T-cell (primary cell): ENCODE results near the gene RNF214. TPM values are rescaled to one million over a fixed set of nuclear protein-coding genes. Genes with fewer than 3 reads are reported as not detected.

Experiments used
- ATAC-seq, 4 experiments: fragments of 200-7000 bp in 3 of 4; fragments of 150-1000 bp in 1 of 4; cut with Tn5 transposase; replicated peaks in 1 of 4; 1 replicate in 3 of 4; 2 replicates in 1 of 4; pipeline ENCODE4 v1.10.0; 2021; ENCODE audit warnings: moderate library complexity in 3 of 4, mild to moderate bottlenecking in 2 of 4, moderate number of reproducible peaks in 1 of 4
- CTCF ChIA-PET, 2 donors: fragments of 300-600 bp; sonication (Branson Sonifier 250); formaldehyde crosslinking; loops; one replicate each; lab custom pipeline; 2022; ENCODE audit warnings: antibody characterized with exemption in 2 of 2; lab: Charles Lee
- POLR2A ChIA-PET, 2 donors: fragments of 300-600 bp; sonication (Branson Sonifier 250); formaldehyde crosslinking; loops; one replicate each; lab custom pipeline; 2022; ENCODE audit warnings: antibody characterized with exemption in 2 of 2; lab: Charles Lee
- DNase-seq, 35 experiments: peaks; one replicate each; pipeline versions ENCODE4 v3.0.0 to v3.0.0-alpha.2; 2013 to 2023
- H3K27ac ChIP-seq: one replicate; pipeline ENCODE4 v1.5.1; 2013; ENCODE audit warnings: low read length
- H3K27me3 ChIP-seq, 2 experiments: replicated peaks in 1 of 2; 1 replicate in 1 of 2; 2 replicates in 1 of 2; pipeline versions ENCODE4 v1.6.1 to v1.7.0; 2013; ENCODE audit warnings: low read length in 1 of 2, mixed read lengths in 1 of 2; ENCODE audit not compliant: control insufficient read depth in 2 of 2, insufficient read depth in 2 of 2; ENCODE audit errors: extremely low read depth in 1 of 2
- H3K36me3 ChIP-seq, 2 donors: 1 replicate in 1 of 2; 2 replicates in 1 of 2; pipeline versions ENCODE4 v1.6.1 to v1.7.0; 2013; ENCODE audit warnings: low read length in 1 of 2; ENCODE audit not compliant: control insufficient read depth in 2 of 2, insufficient read depth in 1 of 2; ENCODE audit errors: extremely low read depth in 1 of 2
- H3K4me1 ChIP-seq, 2 experiments: 1 replicate in 1 of 2; 2 replicates in 1 of 2; pipeline versions ENCODE4 v1.6.1 to v1.7.0; 2013; ENCODE audit warnings: low read length in 2 of 2, mixed read lengths in 1 of 2; ENCODE audit not compliant: insufficient read depth in 2 of 2, control insufficient read depth in 1 of 2; ENCODE audit errors: extremely low read depth in 1 of 2
- H3K4me3 ChIP-seq, 2 donors: 1 replicate in 1 of 2; 2 replicates in 1 of 2; pipeline versions ENCODE4 v1.5.1 to v1.7.0; 2013; ENCODE audit warnings: mild to moderate bottlenecking in 2 of 2, low read length in 1 of 2, moderate library complexity in 1 of 2; ENCODE audit not compliant: control insufficient read depth in 1 of 2; ENCODE audit errors: extremely low read depth in 1 of 2
- H3K9me3 ChIP-seq: 2 replicates; pipeline ENCODE4 v1.7.0; 2013
- H3K27ac Mint-ChIP-seq, 2 donors: one replicate each; pipeline ENCODE4 v1.8.0; 2020 to 2021; ENCODE audit warnings: mild to moderate bottlenecking in 2 of 2, mixed read lengths in 2 of 2
- H3K27me3 Mint-ChIP-seq, 2 donors: one replicate each; pipeline ENCODE4 v1.8.0; 2021 to 2022; ENCODE audit warnings: mixed read lengths in 2 of 2
- H3K36me3 Mint-ChIP-seq: one replicate; pipeline ENCODE4 v1.8.0; 2021; ENCODE audit warnings: mixed read lengths
- H3K4me1 Mint-ChIP-seq, 3 donors: one replicate each; pipeline ENCODE4 v1.8.0; 2020 to 2022; ENCODE audit warnings: mixed read lengths in 3 of 3, mild to moderate bottlenecking in 1 of 3
- H3K4me3 Mint-ChIP-seq, 3 donors: one replicate each; pipeline ENCODE4 v1.8.0; 2020 to 2022; ENCODE audit warnings: mild to moderate bottlenecking in 3 of 3, mixed read lengths in 3 of 3, moderate library complexity in 3 of 3
- H3K9me3 Mint-ChIP-seq, 3 donors: one replicate each; pipeline ENCODE4 v1.8.0; 2020 to 2022; ENCODE audit warnings: mixed read lengths in 3 of 3
- WGBS: methylation state at CpG from one replicate; pipeline ENCODE4 v1.1.5; 2013; ENCODE audit warnings: missing lambda C conversion rate; ENCODE audit not compliant: insufficient coverage; 5-methylcytosine and 5-hydroxymethylcytosine counted together
- total RNA-seq, 35 experiments: library from RNA in 6 of 35; stranded (reverse) in 6 of 35; fragments of 120-200 nt in 1 of 35; gene quantifications; one replicate each; pipeline versions ENCODE4 v1.2.1 to v1.2.4 and lab custom pipeline; 2013 to 2026

RNF214 gene
- total RNA-seq, 5 donors from 2014 or later (not counting 1 experiment from before 2014, with no cell fraction given) = 21.6 to 31.7 (median 30.5) TPM

GRCh38 chr11:117289795-117290194 is 57.3 kb downstream of the RNF214 start:
- H3K27ac ChIP-seq = no peak overlapping the region
- no peak overlapping the region for H3K27ac Mint-ChIP-seq
- no peaks in the 10 kb centered on the region for H3K9me3 Mint-ChIP-seq
- no peaks in the 10 kb centered on the region for H3K27me3 Mint-ChIP-seq
- no CpG with 5 or more reads among the region's 1 CpG for WGBS
- DNase-seq (no peak), ATAC-seq (no peak)
- H3K36me3 ChIP-seq = peaks cover 11 to 22% of the 10 kb centered on the region in 2 donors
- peaks cover 53% of the 10 kb centered on the region for H3K36me3 Mint-ChIP-seq
- H3K4me3 ChIP-seq = no peak overlapping the region
- H3K4me1 ChIP-seq = peaks cover 0 to 3% of the 10 kb centered on the region in 2 experiments
- peaks cover 0 to 18% (median 6%) of the 10 kb centered on the region in 3 donors for H3K4me1 Mint-ChIP-seq
- H3K27me3 ChIP-seq = no peaks in the 10 kb centered on the region
- CTCF ChIA-PET = no interaction called here
- POLR2A ChIA-PET = no interaction called here
- no peaks in the 10 kb centered on the region for H3K9me3 ChIP-seq
- H3K4me3 Mint-ChIP-seq = no peak overlapping the region

- no peaks in the 10 kb centered on the region for H3K27me3 Mint-ChIP-seq
- whole genome bisulfite sequencing = 100% methylated on average over 3 of the region's 8 CpGs
- Histone ChIP-seq H3K36me3 (peaks cover 11 to 12% of the 10 kb centered on the region in 2 donors), H3K4me3 (no peak within 1 kb of the TSS), H3K9me3 (no peaks in the 10 kb centered on the region), H3K27me3 (no peaks in the 10 kb centered on the region), H3K27ac (no peak within 1 kb of the TSS), H3K4me1 (peaks cover 0 to 3% of the 10 kb centered on the region in 2 experiments)
- ChIA-PET POLR2A (no interaction called here), CTCF (no interaction called here)
- peaks cover 0 to 18% (median 6%) of the 10 kb centered on the region in 3 donors for H3K4me1 Mint-ChIP-seq
- H3K36me3 Mint-ChIP-seq = peaks cover 46% of the 10 kb centered on the region
- H3K27ac Mint-ChIP-seq = no peak within 1 kb of the TSS
- DNase-seq (no peak), ATAC-seq (no peak)
- no peaks in the 10 kb centered on the region for H3K9me3 Mint-ChIP-seq
- H3K4me3 Mint-ChIP-seq = no peak within 1 kb of the TSS
Measured at GRCh38 chr11:117290809-117291396, 58.4 kb downstream of the RNF214 start, which contains the start of gene BACE1-AS. Gene BACE1-AS, plus strand, starts transcription at chr11:117291346.

GRCh38 chr11:117292616-117293015 is 60.1 kb downstream of the RNF214 start:
- Histone ChIP-seq H3K4me1 (peaks cover 0 to 1% of the 10 kb centered on the region in 2 experiments), H3K27me3 (no peaks in the 10 kb centered on the region), H3K36me3 (peaks cover 11% of the 10 kb centered on the region in 2 donors), H3K4me3 (no peak overlapping the region), H3K27ac (no peak overlapping the region), H3K9me3 (no peaks in the 10 kb centered on the region)
- ChIA-PET POLR2A (interaction anchor here in 1 of 2 donors (0.6 kb wide), 1 partner anchor 264 kb away, joined by 3 read pairs; no protein-coding TSS in a partner anchor), CTCF (no interaction called here)
- peaks cover 38% of the 10 kb centered on the region for H3K36me3 Mint-ChIP-seq
- H3K27me3 Mint-ChIP-seq = no peaks in the 10 kb centered on the region
- DNase-seq = no peak
- H3K9me3 Mint-ChIP-seq = no peaks in the 10 kb centered on the region
- no peak overlapping the region for H3K27ac Mint-ChIP-seq
- no peak for ATAC-seq
- WGBS = 94% methylated on average over 2 of the region's 2 CpGs
- peaks cover 0 to 6% (median 5%) of the 10 kb centered on the region in 3 donors for H3K4me1 Mint-ChIP-seq
- H3K4me3 Mint-ChIP-seq = no peak overlapping the region

GRCh38 chr11:117295438-117296137 is 63.1 kb downstream of the RNF214 start:
- CTCF ChIA-PET = no interaction called here
- Histone ChIP-seq H3K27ac (no peak overlapping the region), H3K36me3 (no peaks in the 10 kb centered on the region), H3K4me3 (no peak overlapping the region), H3K27me3 (no peaks in the 10 kb centered on the region), H3K9me3 (no peaks in the 10 kb centered on the region), H3K4me1 (no peaks in the 10 kb centered on the region)
- H3K9me3 Mint-ChIP-seq = no peaks in the 10 kb centered on the region
- H3K27ac Mint-ChIP-seq = no peak overlapping the region
- ATAC-seq (no peak), DNase-seq (no peak)
- no peak overlapping the region for H3K4me3 Mint-ChIP-seq
- 95% methylated on average over 4 of the region's 9 CpGs for whole genome bisulfite sequencing
- H3K36me3 Mint-ChIP-seq = peaks cover 14% of the 10 kb centered on the region
- H3K4me1 Mint-ChIP-seq = no peaks in the 10 kb centered on the region
- no peaks in the 10 kb centered on the region for H3K27me3 Mint-ChIP-seq
- POLR2A ChIA-PET = no interaction called here

GRCh38 chr11:117296881-117297280 is 64.4 kb downstream of the RNF214 start:
- Histone ChIP-seq H3K36me3 (no peaks in the 10 kb centered on the region), H3K9me3 (no peaks in the 10 kb centered on the region), H3K27me3 (no peaks in the 10 kb centered on the region), H3K27ac (no peak overlapping the region), H3K4me3 (no peak overlapping the region), H3K4me1 (no peaks in the 10 kb centered on the region)
- no peaks in the 10 kb centered on the region for H3K27me3 Mint-ChIP-seq
- ChIA-PET CTCF (no interaction called here), POLR2A (no interaction called here)
- 71% methylated on average over 1 of the region's 6 CpGs for WGBS
- no peak for DNase-seq
- H3K27ac Mint-ChIP-seq = no peak overlapping the region
- peaks cover 0 to 4% (median 0%) of the 10 kb centered on the region in 3 donors for H3K4me1 Mint-ChIP-seq
- no peak overlapping the region for H3K4me3 Mint-ChIP-seq
- no peaks in the 10 kb centered on the region for H3K9me3 Mint-ChIP-seq
- ATAC-seq = no peak
- peaks cover 9% of the 10 kb centered on the region for H3K36me3 Mint-ChIP-seq

GRCh38 chr11:117298195-117298594 is 65.7 kb downstream of the RNF214 start:
- DNase-seq (no peak), ATAC-seq (no peak)
- Mint-ChIP-seq H3K36me3 (peaks cover 3% of the 10 kb centered on the region), H3K4me1 (peaks cover 0 to 4% (median 0%) of the 10 kb centered on the region in 3 donors), H3K27ac (no peak overlapping the region), H3K9me3 (no peaks in the 10 kb centered on the region), H3K27me3 (no peaks in the 10 kb centered on the region), H3K4me3 (no peak overlapping the region)
- no peak overlapping the region for H3K27ac ChIP-seq
- no peaks in the 10 kb centered on the region for H3K9me3 ChIP-seq
- ChIA-PET CTCF (no interaction called here), POLR2A (no interaction called here)
- no peaks in the 10 kb centered on the region for H3K36me3 ChIP-seq
- 70% methylated on average over 2 of the region's 8 CpGs for WGBS
- H3K27me3 ChIP-seq = no peaks in the 10 kb centered on the region
- no peaks in the 10 kb centered on the region for H3K4me1 ChIP-seq
- no peak overlapping the region for H3K4me3 ChIP-seq
